ENCODE data around the gene PPT2.

Gene PPT2

GRCh38 chr6:32151863-32152768 lies 1.8 kb upstream of the PPT2 start, which contains the start of gene PRRT1:
PRRT1 (minus strand) TSS chr6:32151939; CDS start chr6:32151827, 112 bp downstream.
- no peak for DNase-seq (ENCODE audit: low spot score)

GRCh38 chr6:32152769-32153563 lies 975 bp upstream of the PPT2 start:
- no peak for DNase-seq (ENCODE audit: low spot score)

GRCh38 chr6:32154514-32155161 lies 697 bp downstream of the PPT2 start:
- DNase-seq (ENCODE audit: low spot score), result peak; percentile 85

- DNase-seq (ENCODE audit: low spot score), result no peak
Measured at GRCh38 chr6:32156891-32157290, 3.0 kb downstream of the PPT2 start.

- no peak for DNase-seq (ENCODE audit: low spot score)
Measured at GRCh38 chr6:32158052-32158451, 4.1 kb downstream of the PPT2 start.

GRCh38 chr6:32163559-32164258 lies 9.8 kb downstream of the PPT2 start:
- DNase-seq (ENCODE audit: low spot score), result no peak

- DNase-seq (ENCODE audit: low spot score), result no peak
Measured at GRCh38 chr6:32164295-32164694, 10.4 kb downstream of the PPT2 start, which contains the start of gene EGFL8. EGFL8 (plus strand) TSS chr6:32164595; CDS start chr6:32166166, 1,571 bp downstream.

- DNase-seq (ENCODE audit: low spot score), result no peak
Measured at GRCh38 chr6:32166411-32167061, 12.6 kb downstream of the PPT2 start.

GRCh38 chr6:32167154-32167760 lies 13.3 kb downstream of the PPT2 start:
- DNase-seq (ENCODE audit: low spot score), result no peak

GRCh38 chr6:32167761-32168262 lies 13.9 kb downstream of the PPT2 start:
- no peak for DNase-seq (ENCODE audit: low spot score)

GRCh38 chr6:32168350-32168749 lies 14.4 kb downstream of the PPT2 start:
- DNase-seq (ENCODE audit: low spot score), result no peak

GRCh38 chr6:32168807-32169591 lies 15.1 kb downstream of the PPT2 start:
- DNase-seq (ENCODE audit: low spot score), result no peak

- DNase-seq (ENCODE audit: low spot score), result no peak
Measured at GRCh38 chr6:32170294-32170693, 16.4 kb downstream of the PPT2 start.

GRCh38 chr6:32171234-32171633 lies 17.3 kb downstream of the PPT2 start:
- no peak for DNase-seq (ENCODE audit: low spot score)

- no peak for DNase-seq (ENCODE audit: low spot score)
Measured at GRCh38 chr6:32173051-32173727, 19.2 kb downstream of the PPT2 start.

- no peak for DNase-seq (ENCODE audit: low spot score)
Measured at GRCh38 chr6:32174416-32174815, 20.5 kb downstream of the PPT2 start.

- no peak for DNase-seq (ENCODE audit: low spot score)
Measured at GRCh38 chr6:32175322-32175710, 21.4 kb downstream of the PPT2 start.

GRCh38 chr6:32175711-32176475 lies 22.0 kb downstream of the PPT2 start, which contains the start of gene AGPAT1:
AGPAT1 (minus strand) TSS chr6:32176084; CDS start chr6:32171496, 4,588 bp downstream.
- DNase-seq (ENCODE audit: low spot score), result peak; percentile 96

Measured in D341Med (cell line).